Measurements from ENCODE around the gene USH2A.
"Not testable (repeated sequence)": the region's sequence is repeated elsewhere in the genome, so short reads cannot be mapped to it uniquely, and the experiment has no call there.

The USH2A gene

DNA sequence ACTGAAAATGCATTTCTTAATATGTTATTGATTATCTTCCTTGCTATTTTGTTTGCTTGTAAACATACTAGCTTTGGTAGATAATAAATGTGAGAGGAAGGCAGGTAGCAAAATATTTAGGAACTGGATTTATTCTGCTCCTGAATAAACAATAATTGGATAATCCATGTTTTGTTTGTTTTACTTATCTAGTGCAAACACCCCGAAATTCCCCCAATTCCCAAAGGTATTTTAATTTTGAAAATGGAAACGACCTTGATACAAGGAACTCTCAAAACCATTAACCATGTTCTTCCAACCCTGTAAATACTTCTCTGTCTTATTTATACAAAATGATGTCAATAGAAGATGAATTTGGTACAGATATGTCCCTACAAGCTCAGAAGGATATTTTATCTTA lies 3.0 kb downstream of the USH2A start:
- in situ Hi-C loops (cut with MboI; ENCODE audit: low pct_unique_long_range_greater_than_20kb, low sequenced_read_pairs): no loop called here
- DNase-seq: no peak

DNA sequence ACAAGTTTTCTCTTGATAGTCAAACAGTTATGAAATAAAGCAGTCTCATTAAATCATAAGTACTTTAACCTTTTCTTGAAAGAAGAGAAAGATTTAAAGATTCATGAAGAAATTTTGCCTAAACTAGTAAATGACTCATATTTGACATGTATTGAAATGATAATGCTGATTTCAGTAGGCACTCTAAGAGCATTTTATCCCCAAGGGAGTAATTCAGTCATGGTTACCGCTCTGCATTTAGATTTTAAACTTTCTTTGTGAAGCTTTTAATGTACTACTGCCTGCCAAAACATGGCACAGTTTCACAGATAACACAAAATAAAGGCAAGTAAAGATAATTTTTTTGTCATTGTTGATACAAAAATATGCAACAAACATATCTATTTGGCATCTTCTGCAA lies 6.8 kb downstream of the USH2A start:
- in situ Hi-C loops (cut with MboI; ENCODE audit: low pct_unique_long_range_greater_than_20kb, low sequenced_read_pairs): no loop called here
- no peak for DNase-seq

DNA sequence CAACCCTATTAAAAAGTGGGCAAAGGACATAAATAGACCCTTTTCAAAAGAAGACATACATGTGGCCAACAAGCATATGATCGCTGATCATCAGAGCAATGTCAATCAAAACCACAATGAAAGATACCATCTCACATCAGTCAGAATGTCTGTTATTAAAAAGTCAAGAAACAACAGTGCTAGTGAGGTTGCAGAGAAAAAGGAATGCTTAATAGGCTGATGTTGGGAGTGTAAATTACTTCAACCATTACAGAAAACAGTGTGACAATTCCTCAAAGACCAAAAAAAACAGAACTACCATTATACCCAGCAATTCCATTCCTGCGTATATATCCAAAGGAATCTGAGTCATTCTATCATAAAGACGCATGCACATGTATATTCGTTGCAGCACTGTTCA lies 13.2 kb downstream of the USH2A start:
- in situ Hi-C loops (cut with MboI; ENCODE audit: low pct_unique_long_range_greater_than_20kb, low sequenced_read_pairs): no loop called here
- DNase-seq: no peak

DNA sequence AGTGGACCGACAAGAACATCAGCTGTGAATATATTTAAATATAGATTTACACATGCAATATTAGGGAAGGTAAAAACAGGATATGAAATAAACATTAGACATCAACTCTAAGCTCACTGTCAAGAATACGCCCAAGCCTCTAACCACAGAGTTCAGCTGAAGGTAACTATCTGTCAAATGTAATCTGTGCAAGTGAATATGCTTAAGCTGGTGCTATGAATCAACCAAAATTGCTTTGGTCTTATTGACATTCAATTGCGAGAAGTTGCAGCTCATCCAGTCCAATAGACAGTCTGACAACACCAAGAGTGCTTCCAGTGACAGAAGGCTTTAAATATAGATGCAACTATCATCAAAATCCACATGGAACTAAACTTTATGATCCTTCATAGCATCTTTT lies 32.3 kb downstream of the USH2A start:
- DNase-seq: no peak
- in situ Hi-C loops (cut with MboI; ENCODE audit: low pct_unique_long_range_greater_than_20kb, low sequenced_read_pairs): no loop called here

DNA sequence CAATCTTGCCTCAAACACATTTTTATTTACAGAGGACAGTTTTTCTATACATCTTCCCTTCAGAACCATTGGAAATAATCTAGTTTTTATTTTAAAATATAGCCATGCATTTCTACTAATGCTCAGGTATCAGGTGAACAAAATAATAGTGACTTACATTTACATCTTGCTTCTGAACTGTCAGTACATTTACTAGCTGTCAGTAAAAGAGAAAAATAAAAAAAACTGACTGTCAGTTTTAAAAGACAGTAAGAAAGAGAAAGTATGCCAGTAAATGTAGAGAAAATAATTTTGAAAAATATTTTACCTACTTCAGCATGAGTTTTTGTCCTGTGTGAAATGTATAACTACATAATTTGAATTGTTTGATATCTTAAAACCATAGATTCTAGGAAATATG lies 33.5 kb downstream of the USH2A start:
- no peak for DNase-seq
- in situ Hi-C loops (cut with MboI; ENCODE audit: low pct_unique_long_range_greater_than_20kb, low sequenced_read_pairs): no loop called here

DNA sequence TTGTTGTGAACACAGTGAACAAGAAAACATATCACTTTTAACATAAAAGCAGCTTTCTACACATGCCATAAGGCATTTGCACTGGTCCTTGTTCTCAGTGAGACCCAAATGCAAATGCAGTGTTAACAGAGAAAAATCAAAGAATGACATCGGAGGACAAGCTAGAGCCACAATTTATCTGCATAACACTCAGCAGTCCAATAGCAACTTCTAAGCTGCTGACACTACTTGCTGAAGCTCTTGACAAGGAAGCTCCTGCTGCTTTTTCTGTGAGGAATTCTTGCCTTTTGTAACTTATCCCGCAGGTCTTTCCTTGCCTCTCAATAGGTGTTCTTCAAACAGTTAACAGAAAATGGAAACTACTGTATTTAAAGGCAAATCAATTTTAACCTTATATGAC lies 34.7 kb downstream of the USH2A start:
- in situ Hi-C loops (cut with MboI; ENCODE audit: low pct_unique_long_range_greater_than_20kb, low sequenced_read_pairs): no loop called here
- no peak for DNase-seq

- in situ Hi-C loops (cut with MboI; ENCODE audit: low pct_unique_long_range_greater_than_20kb, low sequenced_read_pairs): no loop called here
- DNase-seq: no peak
Measured at GRCh38 chr1:216387782-216388181, 35.5 kb downstream of the USH2A start.

GRCh38 chr1:216379441-216379840 lies 43.8 kb downstream of the USH2A start:
- no peak for DNase-seq
- in situ Hi-C loops (cut with MboI; ENCODE audit: low pct_unique_long_range_greater_than_20kb, low sequenced_read_pairs): no loop called here

GRCh38 chr1:216368249-216368648 lies 55.0 kb downstream of the USH2A start:
- in situ Hi-C loops (cut with MboI; ENCODE audit: low pct_unique_long_range_greater_than_20kb, low sequenced_read_pairs): no loop called here

DNA sequence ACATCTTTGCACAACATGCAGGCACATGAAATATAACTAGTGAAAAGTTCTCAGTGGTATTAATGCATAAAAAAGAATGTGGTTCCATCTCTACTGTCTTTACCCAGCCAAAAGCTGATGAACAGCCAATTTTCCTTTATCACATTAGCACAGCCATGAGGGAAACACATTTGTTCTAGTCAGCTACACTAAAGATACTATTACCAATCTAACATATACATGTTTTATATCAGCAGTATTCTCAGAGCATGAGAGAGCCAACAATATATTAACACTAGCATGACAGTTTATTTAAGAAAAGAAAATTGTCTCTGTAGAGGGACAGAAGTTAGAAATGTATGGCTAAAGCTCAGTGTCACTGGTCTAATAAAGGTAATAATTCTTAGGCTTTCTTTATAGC lies 56.3 kb downstream of the USH2A start:
- in situ Hi-C loops (cut with MboI; ENCODE audit: low pct_unique_long_range_greater_than_20kb, low sequenced_read_pairs): no loop called here

More at GRCh38 chr1:216368249-216368648, 55.0 kb downstream of the USH2A start:
- no peak for DNase-seq

DNA sequence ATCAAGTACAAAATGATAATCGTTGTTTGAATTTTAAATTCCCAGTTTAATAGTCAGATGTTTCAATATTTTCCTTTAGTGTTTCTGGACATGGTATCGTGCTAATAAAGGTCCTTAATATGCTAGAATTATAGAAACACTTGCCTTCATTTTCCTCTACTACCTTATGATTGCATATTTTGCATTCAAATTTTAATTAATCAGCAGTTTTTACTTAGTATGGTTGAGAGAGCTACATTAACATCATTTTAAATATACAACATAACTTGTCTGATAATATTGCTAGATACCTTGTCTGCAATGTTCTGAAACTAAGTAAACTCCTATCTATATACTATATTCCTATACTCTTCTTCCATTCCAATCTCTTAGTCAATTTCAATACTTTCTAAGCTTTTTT lies 66.3 kb downstream of the USH2A start:
- in situ Hi-C loops (cut with MboI; ENCODE audit: low pct_unique_long_range_greater_than_20kb, low sequenced_read_pairs): no loop called here
- DNase-seq: no peak

More for the DNA sequence above, 56.3 kb downstream of the USH2A start:
- DNase-seq: no peak

DNA sequence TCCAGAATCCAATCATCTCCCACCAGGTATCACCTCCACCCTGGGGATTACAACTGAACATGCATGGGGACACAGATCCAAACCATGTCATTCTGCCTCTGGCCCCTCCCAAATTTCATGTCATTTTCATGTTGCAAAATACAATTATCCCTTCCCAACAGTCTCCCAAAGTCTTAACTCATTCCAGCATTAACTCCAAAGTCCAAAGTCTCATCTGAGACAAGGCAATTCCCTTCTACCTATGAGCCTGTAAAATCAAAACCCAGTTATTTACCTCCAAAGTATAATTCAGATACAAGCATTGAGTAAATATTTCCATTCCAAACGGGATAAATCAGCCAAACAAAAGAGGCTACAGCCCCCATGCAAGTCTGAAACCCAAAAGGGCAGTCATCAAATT lies 73.1 kb downstream of the USH2A start:
- DNase-seq: no peak

GRCh38 chr1:216346526-216346925 lies 76.7 kb downstream of the USH2A start:
- DNase-seq: no peak
- in situ Hi-C loops (cut with MboI; ENCODE audit: low pct_unique_long_range_greater_than_20kb, low sequenced_read_pairs): no loop called here

More for the DNA sequence above, 73.1 kb downstream of the USH2A start:
- in situ Hi-C loops (cut with MboI; ENCODE audit: low pct_unique_long_range_greater_than_20kb, low sequenced_read_pairs): no loop called here

GRCh38 chr1:216340542-216340941 lies 82.7 kb downstream of the USH2A start:
- DNase-seq; in situ Hi-C loops (cut with MboI; ENCODE audit: low pct_unique_long_range_greater_than_20kb, low sequenced_read_pairs): not testable (repeated sequence)

DNA sequence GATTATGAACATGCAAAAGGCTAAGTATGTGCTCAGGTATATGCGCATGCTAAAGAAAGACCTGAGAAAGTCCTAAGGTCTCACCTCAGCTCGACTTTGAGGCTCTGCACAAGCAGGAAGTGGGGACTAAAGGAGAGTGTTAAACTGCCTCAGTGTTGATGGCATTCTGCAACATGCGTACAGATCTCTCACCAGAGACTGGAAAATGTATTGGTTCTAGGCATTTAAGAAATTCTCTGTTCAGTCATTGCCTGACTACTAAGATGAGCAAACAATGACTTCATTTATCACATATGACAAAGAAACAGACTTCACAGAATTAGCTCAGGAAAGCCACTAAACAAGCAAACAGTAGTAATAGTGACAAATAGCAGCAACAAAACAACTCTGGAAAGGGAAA lies 90.8 kb downstream of the USH2A start:
- no peak for DNase-seq
- in situ Hi-C loops (cut with MboI; ENCODE audit: low pct_unique_long_range_greater_than_20kb, low sequenced_read_pairs): no loop called here

DNA sequence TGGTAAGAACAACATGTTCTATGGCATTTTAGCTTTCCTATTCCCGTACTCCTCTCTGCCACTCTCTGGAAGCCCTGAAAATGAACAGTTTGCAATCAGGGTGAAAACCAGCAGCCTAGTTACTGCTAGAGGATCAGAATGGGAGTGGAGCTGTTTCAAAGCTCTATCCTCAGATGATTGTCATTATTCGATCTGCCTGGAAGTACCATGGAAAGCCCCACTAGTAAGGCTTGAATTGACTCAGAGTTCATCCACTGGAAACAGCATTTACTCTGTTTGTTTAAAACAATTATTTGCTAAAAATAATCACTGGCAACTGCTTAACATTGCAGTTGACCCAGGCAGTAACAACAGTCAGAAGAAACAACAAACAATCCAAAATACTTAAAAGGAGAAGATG lies 91.2 kb downstream of the USH2A start:
- no peak for DNase-seq
- in situ Hi-C loops (cut with MboI; ENCODE audit: low pct_unique_long_range_greater_than_20kb, low sequenced_read_pairs): no loop called here

DNA sequence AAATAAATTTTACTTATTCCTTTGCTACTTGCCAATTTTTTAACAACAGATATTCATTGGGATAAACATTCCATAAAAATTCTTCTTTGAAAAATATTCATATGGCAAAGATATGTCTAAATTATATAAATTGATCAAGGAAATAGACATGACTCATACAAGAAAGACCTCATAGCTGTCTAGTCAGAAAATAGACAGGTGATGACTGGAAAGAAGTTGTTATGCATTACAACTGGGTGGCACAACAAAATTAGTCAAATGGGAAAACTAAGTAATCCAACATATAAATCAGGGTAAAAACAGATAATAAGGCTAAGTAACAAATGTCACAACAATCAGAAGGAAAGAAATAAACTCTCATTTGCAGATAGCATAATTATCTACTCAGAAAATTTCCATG lies 92.0 kb downstream of the USH2A start:
- in situ Hi-C loops (cut with MboI; ENCODE audit: low pct_unique_long_range_greater_than_20kb, low sequenced_read_pairs): no loop called here
- no peak for DNase-seq

GRCh38 chr1:216330262-216330661 lies 93.0 kb downstream of the USH2A start:
- in situ Hi-C loops (cut with MboI; ENCODE audit: low pct_unique_long_range_greater_than_20kb, low sequenced_read_pairs): no loop called here
- no peak for DNase-seq

GRCh38 chr1:216325946-216326345 lies 97.3 kb downstream of the USH2A start:
- in situ Hi-C loops (cut with MboI; ENCODE audit: low pct_unique_long_range_greater_than_20kb, low sequenced_read_pairs): no loop called here
- DNase-seq: no peak

DNA sequence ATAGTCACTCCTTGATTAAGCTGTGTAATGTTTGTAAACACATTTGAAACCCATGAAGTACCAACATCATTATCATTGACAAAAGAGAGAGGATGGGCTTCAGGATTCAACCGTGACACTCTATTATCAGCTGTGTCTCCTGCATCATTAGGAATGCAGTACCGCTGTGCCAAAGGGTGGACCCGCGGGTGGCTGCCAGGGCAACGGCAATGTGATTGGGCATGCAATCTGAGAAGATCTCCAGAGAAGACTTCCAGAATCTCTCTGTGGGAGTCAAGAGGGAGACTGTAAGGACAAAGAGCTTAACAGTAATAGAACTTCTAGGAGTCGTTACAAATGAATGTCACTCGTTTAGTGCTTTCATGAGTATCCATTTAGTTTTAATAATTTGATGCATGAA lies 97.9 kb downstream of the USH2A start:
- in situ Hi-C loops (cut with MboI; ENCODE audit: low pct_unique_long_range_greater_than_20kb, low sequenced_read_pairs): no loop called here
- DNase-seq: no peak

- DNase-seq: no peak
- in situ Hi-C loops (cut with MboI; ENCODE audit: low pct_unique_long_range_greater_than_20kb, low sequenced_read_pairs): no loop called here
Measured at GRCh38 chr1:216323344-216323743, 99.9 kb downstream of the USH2A start.

All from KBM-7 (cell line).